DOHH2 (cell line): ENCODE results near the gene CD300LF.

ENCODE experiments used
- H3F3A ChIP-seq: fragments of 200-600 bp; sonication (generic), shearing (Covaris generic); 2 replicates; pipeline ENCODE4 v1.6.0; 2016; ENCODE audit warnings: antibody characterized with exemption, mild to moderate bottlenecking; ENCODE audit not compliant: control insufficient read depth, insufficient read depth
- H3K27ac ChIP-seq: fragments of 200-600 bp; sonication (generic); 2 replicates; pipeline ENCODE4 v1.5.1; 2014; ENCODE audit warnings: low read depth, mild to moderate bottlenecking, low read length, moderate library complexity
- H3K27me3 ChIP-seq: fragments of 200-600 bp; sonication (generic); 2 replicates; pipeline ENCODE4 v1.6.1; 2014; ENCODE audit warnings: mild to moderate bottlenecking, low read length, mixed read lengths; ENCODE audit not compliant: control insufficient read depth
- H3K36me3 ChIP-seq: fragments of 200-600 bp; sonication (generic); 2 replicates; pipeline ENCODE4 v1.6.1; 2014; ENCODE audit warnings: mild to moderate bottlenecking, low read length, moderate library complexity, mixed read lengths; ENCODE audit not compliant: control insufficient read depth
- H3K4me1 ChIP-seq: fragments of 200-600 bp; sonication (generic); 2 replicates; pipeline ENCODE4 v1.6.1; 2014; ENCODE audit warnings: mild to moderate bottlenecking, low read length, mixed read lengths; ENCODE audit not compliant: control insufficient read depth
- H3K4me2 ChIP-seq: fragments of 200-600 bp; sonication (generic); 2 replicates; pipeline ENCODE4 v1.6.0; 2014; ENCODE audit warnings: mild to moderate bottlenecking, low read length, moderate library complexity
- H3K4me3 ChIP-seq: fragments of 200-600 bp; sonication (generic); 2 replicates; pipeline ENCODE4 v1.5.1; 2014; ENCODE audit warnings: mild to moderate bottlenecking, low read length, mixed read lengths
- H3K79me2 ChIP-seq: fragments of 200-600 bp; sonication (generic); 2 replicates; pipeline ENCODE4 v1.6.1; 2014; ENCODE audit warnings: mild to moderate bottlenecking, low read length, mixed read lengths; ENCODE audit not compliant: control insufficient read depth
- H3K9me2 ChIP-seq: fragments of 200-600 bp; sonication (generic); replicated peaks from 2 replicates; pipeline ENCODE4 v1.6.1; 2014; ENCODE audit warnings: mild to moderate bottlenecking, low read length, mixed read lengths; ENCODE audit not compliant: control insufficient read depth
- H3K9me3 ChIP-seq: fragments of 200-600 bp; sonication (generic); 2 replicates; pipeline ENCODE4 v1.6.1; 2014; ENCODE audit warnings: antibody characterized with exemption, low read length, mixed read lengths; ENCODE audit not compliant: control insufficient read depth, insufficient read depth
- H4K20me1 ChIP-seq: fragments of 200-600 bp; sonication (generic); 2 replicates; pipeline ENCODE4 v1.6.0; 2014; ENCODE audit warnings: low read depth, mild to moderate bottlenecking, antibody characterized with exemption, low read length, moderate library complexity; ENCODE audit not compliant: control insufficient read depth, insufficient read depth
- CTCF ChIP-seq: fragments of 200-600 bp; sonication (generic); IDR thresholded peaks from one replicate; pipeline ENCODE4 v1.5.1; 2014; ENCODE audit warnings: antibody characterized with exemption, mild to moderate bottlenecking, low read depth, low read length; ENCODE audit not compliant: poor library complexity, severe bottlenecking
- EZH2phosphoT487 ChIP-seq: fragments of 200-600 bp; sonication (generic); IDR thresholded peaks from 2 replicates; pipeline ENCODE4 v1.6.1; 2017; ENCODE audit warnings: borderline replicate concordance, mild to moderate bottlenecking, antibody characterized with exemption, low read length, moderate library complexity, mixed read lengths

The CD300LF gene

GRCh38 chr17:74752822-74753401, 40.2 kb upstream of the CD300LF start:
- no peaks in the 10 kb centered on the region for H3K9me2 ChIP-seq
- H3K79me2 ChIP-seq = peaks cover 74% of the 10 kb centered on the region
- no peaks in the 10 kb centered on the region for H3K9me3 ChIP-seq
- H3K27me3 ChIP-seq = no peaks in the 10 kb centered on the region
- peaks cover 29% of the 10 kb centered on the region for H4K20me1 ChIP-seq
- H3K27ac ChIP-seq = no peak overlapping the region
- H3K36me3 ChIP-seq = peaks cover 6% of the 10 kb centered on the region
- H3K4me1 ChIP-seq = peaks cover 28% of the 10 kb centered on the region
- no peak for TF ChIP-seq EZH2phosphoT487
- TF ChIP-seq CTCF = no peak
- no peak overlapping the region for H3K4me2 ChIP-seq
- no peaks in the 10 kb centered on the region for H3F3A ChIP-seq
- H3K4me3 ChIP-seq = no peak overlapping the region

DNA sequence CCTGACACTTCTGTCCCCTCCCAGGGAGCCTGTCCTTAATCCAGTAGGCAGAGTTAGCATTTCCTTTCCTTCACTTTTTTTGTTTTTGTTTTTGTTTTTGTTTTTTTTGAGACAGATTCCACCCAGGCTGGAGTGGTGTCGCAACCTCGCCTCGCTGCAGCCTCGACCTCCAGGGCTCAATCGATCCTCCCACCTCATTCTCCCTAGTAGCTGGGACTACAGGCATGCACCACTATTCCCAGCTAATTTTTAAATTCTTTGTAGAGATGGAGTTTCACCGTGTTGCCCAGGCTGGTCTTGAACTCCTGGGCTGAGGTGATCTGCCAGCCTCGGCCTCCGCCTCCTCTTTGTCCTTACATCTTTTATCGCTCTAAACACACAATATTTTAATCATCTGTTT, 39.7 kb upstream of the CD300LF start:
- peaks cover 6% of the 10 kb centered on the region for H3K36me3 ChIP-seq
- peaks cover 27% of the 10 kb centered on the region for H4K20me1 ChIP-seq
- no peak overlapping the region for H3K27ac ChIP-seq
- H3K9me2 ChIP-seq = no peaks in the 10 kb centered on the region
- H3K79me2 ChIP-seq = peaks cover 69% of the 10 kb centered on the region
- H3F3A ChIP-seq = no peaks in the 10 kb centered on the region
- H3K4me1 ChIP-seq = peaks cover 28% of the 10 kb centered on the region
- H3K4me2 ChIP-seq = no peak overlapping the region
- H3K27me3 ChIP-seq = no peaks in the 10 kb centered on the region
- TF ChIP-seq EZH2phosphoT487 (no peak), CTCF (no peak)
- H3K9me3 ChIP-seq = no peaks in the 10 kb centered on the region
- H3K4me3 ChIP-seq = no peak overlapping the region

DNA sequence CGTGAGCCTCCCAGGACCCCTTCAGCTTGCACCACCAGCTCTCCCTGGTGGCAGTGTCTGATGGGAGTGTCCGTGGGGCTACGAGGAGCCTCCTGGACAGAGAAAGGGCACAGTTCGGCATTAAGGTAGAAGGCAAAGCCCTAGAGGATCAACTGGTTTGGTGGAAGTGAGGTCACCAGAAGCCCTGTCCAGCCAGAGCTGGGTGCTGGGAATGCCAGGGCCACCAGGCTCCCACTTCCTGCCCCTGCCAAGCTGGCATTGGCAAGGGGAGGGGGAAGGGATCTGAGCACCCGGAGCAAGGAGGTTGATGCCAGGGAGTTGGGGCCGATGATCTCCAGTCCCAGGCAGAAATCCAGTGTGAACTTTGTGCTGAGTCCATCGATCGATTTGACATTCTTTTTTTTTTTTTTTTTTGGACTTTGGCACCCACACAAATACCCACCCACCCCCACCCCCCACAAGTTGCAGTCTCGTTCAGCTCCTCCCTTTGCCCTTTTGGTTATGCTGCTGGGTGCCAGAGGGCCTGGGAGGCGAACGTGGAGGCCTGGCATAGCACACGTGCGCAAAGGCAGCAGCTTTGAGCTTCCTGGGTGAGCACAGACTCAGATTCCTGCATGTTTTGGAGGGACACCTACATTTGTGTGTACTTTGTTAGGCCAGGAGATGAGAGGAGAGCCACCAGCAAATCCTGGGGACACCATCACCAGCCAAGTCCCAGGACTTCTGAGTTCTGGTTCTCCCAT, 37.8 kb upstream of the CD300LF start:
- no peaks in the 10 kb centered on the region; the same call in 1 of the 2 replicates for H3F3A ChIP-seq
- H4K20me1 ChIP-seq = peaks cover 22% of the 10 kb centered on the region
- peaks cover 57% of the 10 kb centered on the region for H3K79me2 ChIP-seq
- H3K9me3 ChIP-seq = no peaks in the 10 kb centered on the region
- H3K9me2 ChIP-seq = no peaks in the 10 kb centered on the region
- peak overlapping the region; percentile 74 for H3K4me2 ChIP-seq
- no peak overlapping the region for H3K27ac ChIP-seq
- H3K4me3 ChIP-seq = peak overlapping the region; percentile 88
- peaks cover 25% of the 10 kb centered on the region for H3K4me1 ChIP-seq
- peaks cover 6% of the 10 kb centered on the region for H3K36me3 ChIP-seq
- H3K27me3 ChIP-seq = no peaks in the 10 kb centered on the region
- TF ChIP-seq EZH2phosphoT487 (no peak), CTCF (no peak)
